ENCODE data around the gene SNAI3. TPM values are rescaled to one million over a fixed set of nuclear protein-coding genes. Genes with fewer than 3 reads are reported as not detected.
A peak's percentile ranks its signal among the peaks of the same experiment; 100 is the strongest.

SNAI3 gene
- total RNA-seq, 2 experiments from 2014 or later = 14.4 to 15.0 TPM

- ATAC-seq (ENCODE audit: low read depth) (no peak), DNase-seq (no peak)
- Mint-ChIP-seq H3K4me1 (peaks cover 23% of the 10 kb centered on the region), H3K9me3 (no peaks in the 10 kb centered on the region), H3K27me3 (no peaks in the 10 kb centered on the region), H3K27ac (peak overlapping the region; percentile 98), H3K36me3 (peaks cover 16% of the 10 kb centered on the region), H3K4me3 (peak overlapping the region; percentile 96)
- POLR2A ChIA-PET = interaction anchor here (1.3 to 6.7 kb wide), 9 partner anchors 8 to 97 kb away, joined by 3 to 66 read pairs (median 10); partner anchors contain the start of genes CYBA and SNAI3
Measured at GRCh38 chr16:88705801-88706228, 19.5 kb upstream of the SNAI3 start.

- Mint-ChIP-seq H3K9me3 (no peaks in the 10 kb centered on the region), H3K4me3 (peak overlapping the region; percentile 96), H3K36me3 (peaks cover 17% of the 10 kb centered on the region), H3K27ac (peak overlapping the region; percentile 98), H3K27me3 (no peaks in the 10 kb centered on the region), H3K4me1 (peaks cover 23% of the 10 kb centered on the region)
- DNase-seq (peak; percentile 53), ATAC-seq (ENCODE audit: low read depth) (no peak)
- POLR2A ChIA-PET = interaction anchor here (0.9 to 6.7 kb wide), 11 partner anchors 13 to 611 kb away, joined by 3 to 66 read pairs (median 10); partner anchors contain the start of genes CYBA, MVD and SNAI3
Measured at GRCh38 chr16:88705076-88705684, 18.9 kb upstream of the SNAI3 start.

GRCh38 chr16:88703486-88704309 is 17.4 kb upstream of the SNAI3 start:
- H3K9me3 Mint-ChIP-seq = no peaks in the 10 kb centered on the region
- peak overlapping the region; percentile 98 for H3K27ac Mint-ChIP-seq
- H3K4me3 Mint-ChIP-seq = peak overlapping the region; percentile 96
- H3K27me3 Mint-ChIP-seq = no peaks in the 10 kb centered on the region
- ATAC-seq (ENCODE audit: low read depth) (peak; percentile 50), DNase-seq (peak; percentile 82)
- H3K36me3 Mint-ChIP-seq = peaks cover 22% of the 10 kb centered on the region
- POLR2A ChIA-PET = interaction anchor here (0.5 to 6.7 kb wide), 21 partner anchors 8 to 133 kb away, joined by 3 to 66 read pairs (median 8); partner anchors contain the start of genes APRT, CYBA, IL17C and MVD
- peaks cover 29% of the 10 kb centered on the region for H3K4me1 Mint-ChIP-seq

GRCh38 chr16:88702371-88703210 is 16.3 kb upstream of the SNAI3 start:
- Mint-ChIP-seq H3K9me3 (no peaks in the 10 kb centered on the region), H3K36me3 (peaks cover 29% of the 10 kb centered on the region), H3K27me3 (no peaks in the 10 kb centered on the region), H3K4me3 (peak overlapping the region; percentile 96), H3K27ac (peak overlapping the region; percentile 98), H3K4me1 (peaks cover 37% of the 10 kb centered on the region)
- ATAC-seq (ENCODE audit: low read depth) = no peak
- POLR2A ChIA-PET = interaction anchor here (0.6 to 6.7 kb wide), 24 partner anchors 10 to 247 kb away, joined by 3 to 66 read pairs (median 10); partner anchors contain the start of genes APRT, CYBA, IL17C and MVD
- peak; percentile 60 for DNase-seq

- peaks cover 31% of the 10 kb centered on the region for H3K4me1 Mint-ChIP-seq
- no peaks in the 10 kb centered on the region for H3K9me3 Mint-ChIP-seq
- H3K4me3 Mint-ChIP-seq = peak overlapping the region; percentile 96
- DNase-seq = peak; percentile 66
- peak overlapping the region; percentile 98 for H3K27ac Mint-ChIP-seq
- H3K27me3 Mint-ChIP-seq = no peaks in the 10 kb centered on the region
- POLR2A ChIA-PET = interaction anchor here (0.5 to 6.7 kb wide), 20 partner anchors 9 to 247 kb away, joined by 3 to 66 read pairs (median 6); partner anchors contain the start of genes APRT, CYBA, IL17C and MVD
- no peak for ATAC-seq (ENCODE audit: low read depth)
- peaks cover 30% of the 10 kb centered on the region for H3K36me3 Mint-ChIP-seq
Measured at GRCh38 chr16:88701581-88702370, 15.5 kb upstream of the SNAI3 start.

GRCh38 chr16:88700636-88701482 is 14.6 kb upstream of the SNAI3 start:
- no peaks in the 10 kb centered on the region for H3K27me3 Mint-ChIP-seq
- ATAC-seq (ENCODE audit: low read depth) (peak; percentile 68), DNase-seq (peak; percentile 92)
- peaks cover 30% of the 10 kb centered on the region for H3K36me3 Mint-ChIP-seq
- POLR2A ChIA-PET = interaction anchor here (0.6 to 6.7 kb wide), 18 partner anchors 8 to 248 kb away, joined by 3 to 66 read pairs (median 6); partner anchors contain the start of genes APRT, CYBA, IL17C and MVD
- peak overlapping the region; percentile 98 for H3K27ac Mint-ChIP-seq
- no peaks in the 10 kb centered on the region for H3K9me3 Mint-ChIP-seq
- H3K4me3 Mint-ChIP-seq = peak overlapping the region; percentile 96
- peaks cover 31% of the 10 kb centered on the region for H3K4me1 Mint-ChIP-seq

GRCh38 chr16:88700322-88700635 is 14.0 kb upstream of the SNAI3 start:
- peaks cover 30% of the 10 kb centered on the region for H3K36me3 Mint-ChIP-seq
- peak overlapping the region; percentile 98 for H3K27ac Mint-ChIP-seq
- ATAC-seq (ENCODE audit: low read depth) (no peak), DNase-seq (no peak)
- H3K4me1 Mint-ChIP-seq = peaks cover 28% of the 10 kb centered on the region
- no peaks in the 10 kb centered on the region for H3K27me3 Mint-ChIP-seq
- H3K9me3 Mint-ChIP-seq = no peaks in the 10 kb centered on the region
- POLR2A ChIA-PET = interaction anchor here (0.7 to 6.7 kb wide), 11 partner anchors 8 to 247 kb away, joined by 3 to 66 read pairs (median 22); partner anchors contain the start of genes APRT, IL17C, MVD and SNAI3
- H3K4me3 Mint-ChIP-seq = peak overlapping the region; percentile 96

- DNase-seq (no peak), ATAC-seq (ENCODE audit: low read depth) (no peak)
- Mint-ChIP-seq H3K27me3 (no peaks in the 10 kb centered on the region), H3K4me3 (no peak overlapping the region), H3K36me3 (peaks cover 33% of the 10 kb centered on the region), H3K27ac (no peak overlapping the region), H3K9me3 (no peaks in the 10 kb centered on the region), H3K4me1 (peaks cover 25% of the 10 kb centered on the region)
- POLR2A ChIA-PET = interaction anchor here (1.3 kb wide), 1 partner anchor 17 kb away, joined by 3 read pairs; no protein-coding TSS in a partner anchor
Measured at GRCh38 chr16:88699180-88699579, 12.9 kb upstream of the SNAI3 start.

GRCh38 chr16:88698646-88699045 is 12.3 kb upstream of the SNAI3 start:
- no peak overlapping the region for H3K4me3 Mint-ChIP-seq
- no peak for ATAC-seq (ENCODE audit: low read depth)
- no peak for DNase-seq
- H3K27ac Mint-ChIP-seq = peak overlapping the region; percentile 75
- no peaks in the 10 kb centered on the region for H3K27me3 Mint-ChIP-seq
- peaks cover 21% of the 10 kb centered on the region for H3K4me1 Mint-ChIP-seq
- peaks cover 31% of the 10 kb centered on the region for H3K36me3 Mint-ChIP-seq
- POLR2A ChIA-PET = interaction anchor here (0.6 to 1.4 kb wide), 4 partner anchors 11 to 18 kb away, joined by 3 to 4 read pairs (median 3); no protein-coding TSS in a partner anchor
- no peaks in the 10 kb centered on the region for H3K9me3 Mint-ChIP-seq

GRCh38 chr16:88697831-88698615 is 11.7 kb upstream of the SNAI3 start:
- POLR2A ChIA-PET = interaction anchor here (0.6 to 1.4 kb wide), 7 partner anchors 9 to 54 kb away, joined by 3 to 4 read pairs (median 3); partner anchors contain the start of genes CTU2 and RNF166
- Mint-ChIP-seq H3K4me1 (peaks cover 22% of the 10 kb centered on the region), H3K9me3 (no peaks in the 10 kb centered on the region), H3K27me3 (no peaks in the 10 kb centered on the region), H3K36me3 (peaks cover 27% of the 10 kb centered on the region), H3K4me3 (peak overlapping the region; percentile 16), H3K27ac (peak overlapping the region; percentile 75)
- DNase-seq (peak; percentile 54), ATAC-seq (ENCODE audit: low read depth) (no peak)
